DND-41 (cell line): ENCODE results near the gene TMEM151A.
A peak's percentile ranks its signal among the peaks of the same experiment; 100 is the strongest.
"Not testable (repeated sequence)": the region's sequence is repeated elsewhere in the genome, so short reads cannot be mapped to it uniquely, and the experiment has no call there.

Source experiments
- ATAC-seq: fragments of 200-7000 bp; cut with Tn5 transposase; 3 replicates; pipeline ENCODE4 v1.9.1; 2021; ENCODE audit warnings: low read depth; ENCODE audit not compliant: insufficient read depth
- DNase-seq: peaks from one replicate; pipeline ENCODE4 v3.0.0-alpha.2; 2020
- H2AFZ ChIP-seq: 2 replicates; pipeline ENCODE4 v1.6.0; 2012; ENCODE audit warnings: low read depth, low read length
- H3K27ac ChIP-seq: 2 replicates; pipeline ENCODE4 v1.5.1; 2012; ENCODE audit warnings: low read length, inconsistent platforms
- H3K27me3 ChIP-seq: fragments of 200-600 bp; sonication (generic); 2 replicates; pipeline ENCODE4 v1.6.0; 2012; ENCODE audit warnings: low read length, mild to moderate bottlenecking, inconsistent platforms; ENCODE audit not compliant: insufficient read depth, poor library complexity
- H3K36me3 ChIP-seq: 2 replicates; pipeline ENCODE4 v1.5.1; 2012; ENCODE audit warnings: low read length, inconsistent platforms; ENCODE audit not compliant: insufficient read depth
- H3K4me1 ChIP-seq: 2 replicates; pipeline ENCODE4 v1.5.1; 2012; ENCODE audit warnings: mild to moderate bottlenecking, low read length; ENCODE audit not compliant: insufficient read depth
- H3K4me2 ChIP-seq: 2 replicates; pipeline ENCODE4 v1.6.0; 2012; ENCODE audit warnings: mild to moderate bottlenecking, moderate library complexity, low read length, inconsistent platforms; ENCODE audit not compliant: insufficient read depth
- H3K4me3 ChIP-seq, 2 experiments: fragments of 200-600 bp in 1 of 2; shearing (Covaris generic) in 1 of 2; 2 replicates each; pipeline ENCODE4 v1.5.1; 2012 to 2016; ENCODE audit warnings: inconsistent platforms in 2 of 2, low read length in 2 of 2, mild to moderate bottlenecking in 2 of 2, low read depth in 1 of 2, moderate library complexity in 1 of 2
- H3K79me2 ChIP-seq: 2 replicates; pipeline ENCODE4 v1.6.0; 2012; ENCODE audit warnings: low read length, inconsistent platforms; ENCODE audit not compliant: insufficient read depth
- H3K9ac ChIP-seq: 2 replicates; pipeline ENCODE4 v1.6.0; 2012; ENCODE audit warnings: low read depth, mild to moderate bottlenecking, inconsistent platforms, low read length, moderate library complexity
- H3K9me3 ChIP-seq: 2 replicates; pipeline ENCODE4 v1.5.1; 2012; ENCODE audit warnings: low read length, moderate library complexity, mild to moderate bottlenecking, inconsistent platforms; ENCODE audit not compliant: insufficient read depth, severe bottlenecking
- H4K20me1 ChIP-seq: 2 replicates; pipeline ENCODE4 v1.6.0; 2012; ENCODE audit warnings: low read length; ENCODE audit not compliant: insufficient read depth
- EZH2 ChIP-seq: IDR thresholded peaks from 3 replicates; pipeline ENCODE4 v1.6.1; 2012; ENCODE audit warnings: borderline replicate concordance, low read depth, mild to moderate bottlenecking, moderate library complexity, low read length, inconsistent platforms; ENCODE audit not compliant: severe bottlenecking
- TF ChIP-seq, protein P1 (sequence below): IDR thresholded peaks from 2 replicates; pipeline ENCODE4 v1.5.1; 2012; ENCODE audit warnings: borderline replicate concordance, low read length, moderate library complexity, mild to moderate bottlenecking; ENCODE audit not compliant: poor library complexity, severe bottlenecking; ENCODE audit errors: extremely low read depth

The TMEM151A gene

DNA sequence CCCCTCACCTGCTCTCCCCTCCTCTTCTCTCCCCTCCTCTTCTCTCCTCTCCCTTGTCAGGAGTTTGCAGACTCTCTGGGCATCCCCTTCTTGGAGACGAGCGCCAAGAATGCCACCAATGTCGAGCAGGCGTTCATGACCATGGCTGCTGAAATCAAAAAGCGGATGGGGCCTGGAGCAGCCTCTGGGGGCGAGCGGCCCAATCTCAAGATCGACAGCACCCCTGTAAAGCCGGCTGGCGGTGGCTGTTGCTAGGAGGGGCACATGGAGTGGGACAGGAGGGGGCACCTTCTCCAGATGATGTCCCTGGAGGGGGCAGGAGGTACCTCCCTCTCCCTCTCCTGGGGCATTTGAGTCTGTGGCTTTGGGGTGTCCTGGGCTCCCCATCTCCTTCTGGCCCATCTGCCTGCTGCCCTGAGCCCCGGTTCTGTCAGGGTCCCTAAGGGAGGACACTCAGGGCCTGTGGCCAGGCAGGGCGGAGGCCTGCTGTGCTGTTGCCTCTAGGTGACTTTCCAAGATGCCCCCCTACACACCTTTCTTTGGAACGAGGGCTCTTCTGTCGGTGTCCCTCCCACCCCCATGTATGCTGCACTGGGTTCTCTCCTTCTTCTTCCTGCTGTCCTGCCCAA, 15.6 kb upstream of the TMEM151A start:
- no peak overlapping the region for H3K27ac ChIP-seq
- DNase-seq = no peak
- no peak overlapping the region for H3K4me2 ChIP-seq
- H3K9me3 ChIP-seq = no peaks in the 10 kb centered on the region
- peaks cover 64% of the 10 kb centered on the region for H4K20me1 ChIP-seq
- no peak overlapping the region for H3K4me3 ChIP-seq
- H3K4me1 ChIP-seq = peaks cover 13% of the 10 kb centered on the region
- H3K9ac ChIP-seq = no peak overlapping the region
- no peak for TF ChIP-seq EZH2
- TF ChIP-seq, protein P1, sequence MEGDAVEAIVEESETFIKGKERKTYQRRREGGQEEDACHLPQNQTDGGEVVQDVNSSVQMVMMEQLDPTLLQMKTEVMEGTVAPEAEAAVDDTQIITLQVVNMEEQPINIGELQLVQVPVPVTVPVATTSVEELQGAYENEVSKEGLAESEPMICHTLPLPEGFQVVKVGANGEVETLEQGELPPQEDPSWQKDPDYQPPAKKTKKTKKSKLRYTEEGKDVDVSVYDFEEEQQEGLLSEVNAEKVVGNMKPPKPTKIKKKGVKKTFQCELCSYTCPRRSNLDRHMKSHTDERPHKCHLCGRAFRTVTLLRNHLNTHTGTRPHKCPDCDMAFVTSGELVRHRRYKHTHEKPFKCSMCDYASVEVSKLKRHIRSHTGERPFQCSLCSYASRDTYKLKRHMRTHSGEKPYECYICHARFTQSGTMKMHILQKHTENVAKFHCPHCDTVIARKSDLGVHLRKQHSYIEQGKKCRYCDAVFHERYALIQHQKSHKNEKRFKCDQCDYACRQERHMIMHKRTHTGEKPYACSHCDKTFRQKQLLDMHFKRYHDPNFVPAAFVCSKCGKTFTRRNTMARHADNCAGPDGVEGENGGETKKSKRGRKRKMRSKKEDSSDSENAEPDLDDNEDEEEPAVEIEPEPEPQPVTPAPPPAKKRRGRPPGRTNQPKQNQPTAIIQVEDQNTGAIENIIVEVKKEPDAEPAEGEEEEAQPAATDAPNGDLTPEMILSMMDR = no peak
- peaks cover 49% of the 10 kb centered on the region for H3K36me3 ChIP-seq
- ATAC-seq = no peak
- peaks cover 8% of the 10 kb centered on the region for H3K79me2 ChIP-seq
- no peaks in the 10 kb centered on the region for H3K27me3 ChIP-seq
- no peak overlapping the region for H2AFZ ChIP-seq

DNA sequence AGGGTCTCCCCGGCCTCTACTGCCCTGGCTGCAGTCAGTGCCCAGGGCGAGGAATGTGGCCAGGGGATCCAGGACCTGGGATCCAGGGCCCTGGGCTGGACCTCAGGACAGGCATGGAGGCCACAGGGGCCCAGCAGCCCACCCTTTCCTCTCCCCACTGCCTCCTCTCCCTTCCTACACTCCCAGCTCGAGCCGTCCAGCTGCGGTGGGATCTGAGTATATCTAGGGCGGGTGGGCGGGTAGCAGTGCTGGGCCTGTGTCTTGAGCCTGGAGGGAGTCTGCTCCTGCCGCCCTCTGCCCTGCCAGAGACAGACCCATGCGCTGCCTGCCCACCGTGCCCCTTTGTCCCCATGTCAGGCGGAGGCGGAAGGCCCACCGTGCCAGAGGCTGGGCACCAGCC, 15.1 kb upstream of the TMEM151A start:
- Histone ChIP-seq H4K20me1 (peaks cover 65% of the 10 kb centered on the region), H3K36me3 (peaks cover 47% of the 10 kb centered on the region), H3K4me1 (peaks cover 13% of the 10 kb centered on the region)
- not testable (repeated sequence) for H3K4me3 ChIP-seq, H3K79me2 ChIP-seq, H3K4me2 ChIP-seq, H2AFZ ChIP-seq, H3K9ac ChIP-seq, DNase-seq, H3K27me3 ChIP-seq, H3K27ac ChIP-seq, H3K9me3 ChIP-seq, ATAC-seq

- H3K79me2 ChIP-seq, H3K4me3 ChIP-seq, H3K9me3 ChIP-seq, H3K4me2 ChIP-seq, H2AFZ ChIP-seq, H3K9ac ChIP-seq, H3K27ac ChIP-seq, DNase-seq, H3K27me3 ChIP-seq: not testable (repeated sequence)
- peaks cover 65% of the 10 kb centered on the region for H4K20me1 ChIP-seq
- H3K4me1 ChIP-seq = peaks cover 14% of the 10 kb centered on the region
- peak; percentile 15; the same call in 1 of the 3 replicates for ATAC-seq
- H3K36me3 ChIP-seq = peaks cover 43% of the 10 kb centered on the region
These were observed 14.6 kb upstream of the TMEM151A start for GRCh38 chr11:66277064-66277463.

DNA sequence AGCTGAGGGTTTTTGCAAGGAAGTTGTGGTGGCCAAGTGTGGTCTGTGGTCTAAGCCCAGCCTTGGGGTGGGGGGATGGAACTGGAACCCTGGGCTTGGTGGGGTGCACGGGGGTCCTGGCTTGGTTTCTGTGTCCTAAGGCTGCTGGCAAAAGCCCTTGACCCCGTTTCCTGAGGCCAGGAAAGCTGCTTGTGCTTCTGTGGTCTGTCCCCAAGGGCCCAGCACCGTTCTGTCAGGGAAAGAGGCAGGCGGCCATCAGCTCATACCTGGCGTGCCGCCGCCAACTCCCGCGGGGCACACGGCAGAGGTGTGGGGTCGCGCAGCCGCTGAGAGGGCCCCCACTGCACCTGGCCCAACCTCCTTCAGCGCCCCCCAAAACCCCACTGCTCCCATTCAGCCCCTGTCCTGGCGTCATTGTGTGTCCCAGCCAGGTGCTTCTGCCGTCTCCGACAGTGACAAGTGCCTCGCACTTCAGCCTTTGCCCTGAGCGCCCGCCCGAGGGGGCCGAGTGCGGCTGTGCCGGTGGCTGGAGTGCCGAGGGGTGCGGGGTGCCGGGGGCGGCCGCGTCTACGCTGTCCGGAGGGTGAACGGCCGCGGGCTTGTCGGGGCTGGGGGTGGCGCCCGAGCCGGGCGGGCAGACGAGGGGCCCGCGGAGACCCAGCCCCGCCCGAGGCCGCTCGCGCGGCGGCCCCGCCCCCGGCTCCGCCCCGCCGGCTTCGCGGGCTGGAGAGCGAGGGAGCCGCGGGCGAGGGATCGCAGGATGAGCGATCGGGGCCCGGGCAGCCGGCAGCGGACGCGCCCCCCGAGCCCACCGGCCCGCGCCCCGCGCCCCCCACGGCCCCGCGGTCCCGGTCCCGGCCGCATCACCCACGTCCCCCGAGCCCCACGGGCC, 14.0 kb upstream of the TMEM151A start, which contains the start of gene CNIH2:
Gene CNIH2, plus strand, starts transcription at position 705 of the 892 bp plus-strand sequence. CDS start 282 bp downstream, outside the sequence.
- peaks cover 20% of the 10 kb centered on the region for H3K4me1 ChIP-seq
- no peak for TF ChIP-seq EZH2
- TF ChIP-seq, protein P1 = no peak
- H3K27ac ChIP-seq = no peak within 1 kb of the TSS
- DNase-seq (peak; percentile 44), ATAC-seq (peak; percentile 42)
- H3K4me3 ChIP-seq = peak within 1 kb of the TSS in 1 of 2 experiments; percentile 27; a peak in 1 of 4 replicates
- H3K79me2 ChIP-seq = no peaks in the 10 kb centered on the region
- H2AFZ ChIP-seq = no peak within 1 kb of the TSS
- no peaks in the 10 kb centered on the region for H3K9me3 ChIP-seq
- H3K4me2 ChIP-seq = peak within 1 kb of the TSS; percentile 47
- H3K9ac ChIP-seq = no peak within 1 kb of the TSS
- peaks cover 36% of the 10 kb centered on the region for H3K36me3 ChIP-seq
- H4K20me1 ChIP-seq = peaks cover 63% of the 10 kb centered on the region
- H3K27me3 ChIP-seq = no peaks in the 10 kb centered on the region
